Activated effector memory CD4-positive, alpha-beta T cell treated with Interleukin-2 at 50 U/mL for 16 hours (primary cell): ENCODE data around the gene COMMD1.

ENCODE experiments used
- DNase-seq: peaks from one replicate; pipeline ENCODE4 v3.0.0-alpha.2; 2020

Gene COMMD1

DNA sequence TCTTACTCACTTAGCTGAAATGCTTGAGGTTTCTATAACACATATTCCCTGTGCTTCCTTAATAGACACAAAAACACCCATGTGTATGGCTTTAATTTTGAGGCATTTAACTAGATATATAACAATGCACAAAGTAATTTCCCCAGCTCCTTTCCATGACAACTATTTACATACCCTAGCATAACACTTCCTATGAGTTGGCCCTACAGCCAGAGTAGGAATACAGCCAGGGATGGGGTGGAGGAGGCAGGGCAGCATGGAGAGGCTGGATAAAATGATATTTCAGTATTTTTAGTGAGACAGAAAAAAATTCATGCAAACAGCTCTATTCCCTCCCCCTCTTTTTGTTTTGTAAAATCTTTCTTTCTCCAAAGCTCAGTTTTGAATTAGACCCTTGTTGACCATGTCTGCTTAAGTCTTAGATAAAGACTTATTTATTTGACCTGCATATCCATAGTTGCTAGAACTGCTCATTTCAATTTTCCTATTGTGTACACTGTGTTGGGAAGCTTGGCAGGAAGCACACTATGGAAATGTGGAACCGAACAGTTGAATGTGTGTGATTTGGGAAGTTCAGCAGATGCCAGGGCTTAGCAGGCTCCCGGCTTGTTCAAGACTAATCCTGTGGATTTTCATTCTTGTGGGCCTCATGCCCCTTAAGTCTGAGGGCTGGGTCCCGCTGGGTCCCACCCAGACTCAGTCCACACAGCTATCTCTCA is 279.2 kb downstream of the COMMD1 start:
- DNase-seq: no peak
